ENCODE measurements around the gene TMEM38B.
"Not testable (repeated sequence)": the region's sequence is repeated elsewhere in the genome, so short reads cannot be mapped to it uniquely, and the experiment has no call there.

TMEM38B gene

DNA sequence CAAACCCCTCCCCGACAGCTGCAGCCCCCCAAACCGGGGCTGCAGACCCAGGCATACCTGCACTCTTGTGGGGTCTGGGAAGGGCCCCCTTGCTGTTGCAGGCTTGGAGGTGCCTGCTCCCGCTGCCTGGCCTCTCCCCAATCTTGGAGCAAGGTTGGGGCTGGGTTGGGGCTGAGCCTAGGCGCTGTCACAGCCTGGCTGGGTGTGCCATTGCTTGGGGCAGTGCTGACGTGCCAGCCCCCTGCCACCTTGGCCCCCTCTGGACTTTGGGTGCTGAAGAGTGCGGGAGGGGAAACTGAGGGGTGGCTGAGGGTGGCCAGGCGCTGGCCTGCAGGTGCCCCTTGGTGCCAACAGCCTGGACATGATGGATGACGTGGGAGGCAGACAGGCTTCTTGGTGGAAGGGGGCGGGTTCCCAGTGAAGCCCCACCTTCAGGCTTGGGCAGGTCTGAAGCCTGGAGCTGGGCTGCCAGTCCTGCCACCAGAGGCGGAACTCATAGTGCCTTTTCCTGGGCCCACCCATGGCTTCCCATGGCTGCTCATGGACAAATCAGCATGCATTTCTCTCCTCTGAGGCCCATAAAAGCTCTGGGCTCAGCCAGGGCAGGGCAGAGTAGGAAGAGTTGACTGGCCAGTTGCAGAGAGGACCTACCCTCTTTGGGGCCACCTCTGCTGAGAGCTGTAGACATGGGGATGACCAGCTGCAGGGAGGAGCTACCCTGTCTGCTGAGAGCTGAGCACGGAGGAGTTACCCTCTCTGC, 19.1 kb downstream of the TMEM38B start:
- H3K4me3 ChIP-seq (ENCODE audit: low read depth, low read length): no peak overlapping the region
- no peak for DNase-seq (ENCODE audit: low read depth)
- TF ChIP-seq, protein P1, sequence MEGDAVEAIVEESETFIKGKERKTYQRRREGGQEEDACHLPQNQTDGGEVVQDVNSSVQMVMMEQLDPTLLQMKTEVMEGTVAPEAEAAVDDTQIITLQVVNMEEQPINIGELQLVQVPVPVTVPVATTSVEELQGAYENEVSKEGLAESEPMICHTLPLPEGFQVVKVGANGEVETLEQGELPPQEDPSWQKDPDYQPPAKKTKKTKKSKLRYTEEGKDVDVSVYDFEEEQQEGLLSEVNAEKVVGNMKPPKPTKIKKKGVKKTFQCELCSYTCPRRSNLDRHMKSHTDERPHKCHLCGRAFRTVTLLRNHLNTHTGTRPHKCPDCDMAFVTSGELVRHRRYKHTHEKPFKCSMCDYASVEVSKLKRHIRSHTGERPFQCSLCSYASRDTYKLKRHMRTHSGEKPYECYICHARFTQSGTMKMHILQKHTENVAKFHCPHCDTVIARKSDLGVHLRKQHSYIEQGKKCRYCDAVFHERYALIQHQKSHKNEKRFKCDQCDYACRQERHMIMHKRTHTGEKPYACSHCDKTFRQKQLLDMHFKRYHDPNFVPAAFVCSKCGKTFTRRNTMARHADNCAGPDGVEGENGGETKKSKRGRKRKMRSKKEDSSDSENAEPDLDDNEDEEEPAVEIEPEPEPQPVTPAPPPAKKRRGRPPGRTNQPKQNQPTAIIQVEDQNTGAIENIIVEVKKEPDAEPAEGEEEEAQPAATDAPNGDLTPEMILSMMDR (conservative IDR thresholded peaks at IDR 0.05; ENCODE audit: low read depth, low read length): no peak

DNA sequence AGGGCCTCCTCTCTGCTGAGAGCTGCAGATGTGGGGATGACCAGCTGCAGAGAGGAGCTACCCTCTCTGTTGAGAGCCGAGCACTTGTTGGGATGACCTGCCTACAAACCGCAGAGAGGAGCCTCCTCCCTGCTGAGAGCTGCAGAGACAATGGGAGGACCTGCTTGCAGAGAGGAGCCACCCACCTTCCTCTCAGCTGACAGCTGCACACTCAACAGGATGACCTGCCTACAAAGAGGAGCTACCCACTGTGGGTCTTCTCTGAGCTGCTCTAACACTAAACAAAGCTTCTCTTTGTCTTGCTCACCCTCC, 19.6 kb downstream of the TMEM38B start:
- TF ChIP-seq, protein P1 (conservative IDR thresholded peaks at IDR 0.05; ENCODE audit: low read depth, low read length): no peak
- H3K4me3 ChIP-seq (ENCODE audit: low read depth, low read length): no peak overlapping the region

DNA sequence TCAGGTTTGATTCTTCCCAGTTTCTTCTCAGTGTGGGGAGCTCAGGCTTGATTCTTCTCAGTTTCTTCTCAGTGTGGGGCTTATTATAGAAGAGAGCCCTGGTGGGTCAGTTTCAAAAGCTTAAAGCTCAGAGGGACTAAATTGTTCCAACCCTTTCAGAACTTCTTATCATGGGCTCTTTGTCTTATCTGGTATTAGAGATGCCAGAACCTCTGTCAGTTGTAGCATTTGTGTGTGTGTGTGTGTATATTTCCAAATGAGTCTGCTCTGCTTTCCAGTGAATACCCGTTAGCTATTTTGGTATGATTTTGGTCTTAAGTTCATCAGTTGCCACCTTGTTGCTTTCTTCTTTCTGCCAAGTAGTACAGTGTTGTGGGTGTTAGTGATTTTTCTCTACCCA, 21.8 kb downstream of the TMEM38B start:
- no peak for DNase-seq (ENCODE audit: low read depth)
- TF ChIP-seq, protein P1 (conservative IDR thresholded peaks at IDR 0.05; ENCODE audit: low read depth, low read length): no peak
- H3K4me3 ChIP-seq (ENCODE audit: low read depth, low read length): no peak overlapping the region

More for the DNA sequence above, 19.6 kb downstream of the TMEM38B start:
- no peak for DNase-seq (ENCODE audit: low read depth)

DNA sequence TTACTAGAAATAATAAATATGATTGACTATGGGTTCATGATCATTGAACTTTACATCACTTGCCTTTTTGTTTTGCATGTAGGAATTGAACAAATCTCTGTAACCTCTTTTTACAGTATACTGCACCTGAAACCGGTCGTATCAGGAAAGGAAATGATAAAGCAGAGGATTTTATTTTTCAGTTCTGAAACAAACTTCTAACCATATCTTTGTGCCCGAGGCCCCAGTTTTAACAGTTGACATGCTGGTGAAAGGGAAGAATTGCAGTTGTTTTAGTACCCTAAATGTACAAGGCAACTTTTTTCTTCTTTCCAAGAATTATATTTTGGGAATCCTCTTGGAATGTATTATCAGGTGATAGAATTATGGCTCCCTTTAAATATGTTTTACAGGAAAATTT, 27.8 kb downstream of the TMEM38B start:
- no peak overlapping the region for H3K4me3 ChIP-seq (ENCODE audit: low read depth, low read length)
- TF ChIP-seq, protein P1 (conservative IDR thresholded peaks at IDR 0.05; ENCODE audit: low read depth, low read length): no peak
- DNase-seq (ENCODE audit: low read depth): no peak

DNA sequence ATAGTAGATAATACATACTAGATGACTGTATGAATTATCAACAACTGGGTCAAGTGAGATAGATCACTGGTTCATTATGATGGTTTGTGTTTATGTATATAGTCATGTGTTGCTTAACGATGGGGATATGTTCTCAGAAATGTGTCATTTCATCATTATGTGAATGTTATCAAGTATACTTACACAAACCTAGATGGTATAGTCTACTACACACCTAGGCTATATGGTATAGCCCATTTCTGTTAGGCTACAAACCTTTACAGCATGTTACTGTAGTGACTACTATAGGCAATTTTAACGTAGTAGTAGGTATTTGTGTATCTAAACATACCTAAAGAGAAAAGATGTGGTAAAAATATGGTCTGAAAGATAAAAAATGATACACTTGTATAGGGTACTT, 31.0 kb downstream of the TMEM38B start:
- TF ChIP-seq, protein P1 (conservative IDR thresholded peaks at IDR 0.05; ENCODE audit: low read depth, low read length): no peak
- H3K4me3 ChIP-seq (ENCODE audit: low read depth, low read length): no peak overlapping the region
- DNase-seq (ENCODE audit: low read depth): no peak

DNA sequence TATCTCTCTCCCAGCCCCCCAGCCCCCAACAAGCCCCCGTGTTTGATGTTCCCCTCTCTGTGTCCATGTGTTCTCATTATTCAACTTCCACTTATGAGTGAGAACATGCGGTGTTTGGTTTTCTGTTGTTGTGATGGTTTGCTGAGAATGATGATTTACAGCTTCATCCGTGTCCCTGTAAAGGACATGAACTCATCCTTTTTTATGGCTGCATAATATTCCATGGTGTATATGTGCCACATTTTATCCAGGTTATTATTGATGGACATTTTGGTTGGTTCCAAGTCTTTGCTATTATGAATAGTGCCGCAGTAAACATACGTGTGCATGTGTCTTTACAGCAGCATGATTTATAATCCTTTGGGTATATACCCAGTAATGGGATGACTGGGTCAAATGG, 33.9 kb downstream of the TMEM38B start:
- not testable (repeated sequence) for H3K4me3 ChIP-seq (ENCODE audit: low read depth, low read length); DNase-seq (ENCODE audit: low read depth)

DNA sequence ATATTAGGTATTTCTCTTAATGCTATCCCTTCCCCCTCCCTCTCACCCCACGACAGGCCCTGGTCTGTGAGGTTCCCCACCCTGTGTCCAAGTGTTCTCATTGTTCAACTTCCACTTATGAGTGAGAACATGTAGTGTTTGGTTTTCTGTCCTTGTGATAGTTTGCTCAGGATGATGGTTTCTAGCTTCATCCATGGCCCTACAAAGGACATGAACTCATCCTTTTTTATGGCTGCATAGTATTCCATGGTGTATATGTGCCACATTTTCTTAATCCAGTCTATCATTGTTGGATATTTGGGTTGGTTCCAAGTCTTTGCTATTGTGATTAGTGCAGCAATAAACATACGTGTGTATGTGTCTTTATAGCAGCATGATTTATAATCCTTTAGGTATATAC, 37.1 kb downstream of the TMEM38B start:
- not testable (repeated sequence) for H3K4me3 ChIP-seq (ENCODE audit: low read depth, low read length); DNase-seq (ENCODE audit: low read depth)

DNA sequence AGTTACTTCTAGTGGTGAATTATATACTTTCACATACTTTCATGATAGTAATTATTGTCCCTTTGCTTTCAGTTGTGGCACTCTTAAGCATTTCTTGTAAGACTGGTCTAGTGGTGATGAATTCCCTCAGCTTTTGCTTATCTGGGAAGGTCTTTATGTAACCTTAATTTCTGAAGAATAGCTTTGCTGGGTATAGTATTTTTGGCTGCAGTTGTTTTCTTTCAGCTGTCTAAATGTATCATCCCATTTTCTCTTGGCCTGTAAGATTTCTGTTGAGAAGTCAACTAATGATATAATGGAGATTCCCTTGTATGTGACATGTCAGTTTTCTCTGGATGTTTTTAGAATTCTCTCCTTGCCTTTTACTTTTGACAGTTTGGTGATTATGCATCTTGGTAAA, 41.0 kb downstream of the TMEM38B start:
- peak; percentile 4 for DNase-seq (ENCODE audit: low read depth)
- H3K4me3 ChIP-seq (ENCODE audit: low read depth, low read length): no peak overlapping the region

More for the DNA sequence above, 41.0 kb downstream of the TMEM38B start:
- TF ChIP-seq, protein P1 (conservative IDR thresholded peaks at IDR 0.05; ENCODE audit: low read depth, low read length): no peak
